IPS-18a (cell line): ENCODE results near the gene TPK1.
"Not testable (repeated sequence)": the region's sequence is repeated elsewhere in the genome, so short reads cannot be mapped to it uniquely, and the experiment has no call there.

Experiments
- H3K27ac ChIP-seq: one replicate; pipeline ENCODE4 v1.5.1; 2013; ENCODE audit warnings: low read length
- H3K27me3 ChIP-seq: one replicate; pipeline ENCODE4 v1.6.1; 2013; ENCODE audit warnings: mild to moderate bottlenecking, low read length; ENCODE audit not compliant: control insufficient read depth, insufficient read depth
- H3K36me3 ChIP-seq: one replicate; pipeline ENCODE4 v1.6.1; 2013; ENCODE audit warnings: low read depth, low read length; ENCODE audit not compliant: control insufficient read depth
- H3K4me1 ChIP-seq: one replicate; pipeline ENCODE4 v1.6.1; 2013; ENCODE audit warnings: low read depth, low read length; ENCODE audit not compliant: control insufficient read depth
- H3K4me3 ChIP-seq: one replicate; pipeline ENCODE4 v1.5.1; 2013; ENCODE audit warnings: low read length
- H3K9ac ChIP-seq: one replicate; pipeline ENCODE4 v1.6.1; 2013; ENCODE audit warnings: mild to moderate bottlenecking, low read length, moderate library complexity
- H3K9me3 ChIP-seq: one replicate; pipeline ENCODE4 v1.6.1; 2013; ENCODE audit warnings: low read depth, low read length; ENCODE audit not compliant: control insufficient read depth

Gene TPK1

GRCh38 chr7:144791488-144791887 lies 44.4 kb downstream of the TPK1 start:
- Histone ChIP-seq H3K36me3 (no peaks in the 10 kb centered on the region), H3K27me3 (no peaks in the 10 kb centered on the region), H3K9ac (no peak overlapping the region), H3K4me1 (no peaks in the 10 kb centered on the region), H3K4me3 (no peak overlapping the region), H3K27ac (no peak overlapping the region), H3K9me3 (no peaks in the 10 kb centered on the region)

- Histone ChIP-seq H3K4me1 (peaks cover 13% of the 10 kb centered on the region), H3K36me3 (no peaks in the 10 kb centered on the region), H3K9ac (no peak overlapping the region)
These were observed 48.7 kb downstream of the TPK1 start for GRCh38 chr7:144787127-144787526.

GRCh38 chr7:144786522-144786921 lies 49.3 kb downstream of the TPK1 start:
- Histone ChIP-seq H3K9me3 (no peaks in the 10 kb centered on the region), H3K36me3 (no peaks in the 10 kb centered on the region), H3K4me1 (peaks cover 13% of the 10 kb centered on the region), H3K27ac (no peak overlapping the region), H3K9ac (no peak overlapping the region), H3K4me3 (no peak overlapping the region), H3K27me3 (no peaks in the 10 kb centered on the region)

More at GRCh38 chr7:144787127-144787526, 48.7 kb downstream of the TPK1 start:
- H3K4me3 ChIP-seq: no peak overlapping the region
- H3K27ac ChIP-seq: no peak overlapping the region
- no peaks in the 10 kb centered on the region for H3K27me3 ChIP-seq
- H3K9me3 ChIP-seq: no peaks in the 10 kb centered on the region

GRCh38 chr7:144786079-144786478 lies 49.8 kb downstream of the TPK1 start:
- Histone ChIP-seq H3K4me3 (no peak overlapping the region), H3K27me3 (no peaks in the 10 kb centered on the region), H3K27ac (no peak overlapping the region), H3K36me3 (no peaks in the 10 kb centered on the region), H3K9me3 (no peaks in the 10 kb centered on the region), H3K4me1 (peaks cover 13% of the 10 kb centered on the region), H3K9ac (no peak overlapping the region)

- Histone ChIP-seq H3K9ac (no peak overlapping the region), H3K36me3 (no peaks in the 10 kb centered on the region), H3K27ac (no peak overlapping the region), H3K4me1 (peaks cover 13% of the 10 kb centered on the region), H3K9me3 (no peaks in the 10 kb centered on the region), H3K27me3 (no peaks in the 10 kb centered on the region), H3K4me3 (no peak overlapping the region)
These were observed 50.3 kb downstream of the TPK1 start for GRCh38 chr7:144785521-144785920.

- H3K27me3 ChIP-seq: no peaks in the 10 kb centered on the region
- no peak overlapping the region for H3K9ac ChIP-seq
- no peak overlapping the region for H3K4me3 ChIP-seq
- peaks cover 13% of the 10 kb centered on the region for H3K4me1 ChIP-seq
- H3K9me3 ChIP-seq: no peaks in the 10 kb centered on the region
- no peak overlapping the region for H3K27ac ChIP-seq
- no peaks in the 10 kb centered on the region for H3K36me3 ChIP-seq
These were observed 50.9 kb downstream of the TPK1 start for GRCh38 chr7:144784943-144785342.

- H3K9ac ChIP-seq: no peak overlapping the region
- H3K4me1 ChIP-seq: peaks cover 13% of the 10 kb centered on the region
- H3K27me3 ChIP-seq: no peaks in the 10 kb centered on the region
- H3K36me3 ChIP-seq: no peaks in the 10 kb centered on the region
- H3K9me3 ChIP-seq: no peaks in the 10 kb centered on the region
- no peak overlapping the region for H3K27ac ChIP-seq
- H3K4me3 ChIP-seq: no peak overlapping the region
These were observed 51.4 kb downstream of the TPK1 start for GRCh38 chr7:144784441-144784840.

- Histone ChIP-seq H3K27me3 (no peaks in the 10 kb centered on the region), H3K9ac (no peak overlapping the region), H3K27ac (no peak overlapping the region)
These were observed 53.0 kb downstream of the TPK1 start for GRCh38 chr7:144782883-144783282.

GRCh38 chr7:144780071-144780608 lies 55.7 kb downstream of the TPK1 start:
- no peak overlapping the region for H3K27ac ChIP-seq
- no peak overlapping the region for H3K4me3 ChIP-seq
- no peaks in the 10 kb centered on the region for H3K4me1 ChIP-seq
- H3K9ac ChIP-seq: no peak overlapping the region
- no peaks in the 10 kb centered on the region for H3K36me3 ChIP-seq
- no peaks in the 10 kb centered on the region for H3K9me3 ChIP-seq
- no peaks in the 10 kb centered on the region for H3K27me3 ChIP-seq

More at GRCh38 chr7:144782883-144783282, 53.0 kb downstream of the TPK1 start:
- Histone ChIP-seq H3K9me3 (no peaks in the 10 kb centered on the region), H3K4me1 (peaks cover 13% of the 10 kb centered on the region), H3K4me3 (no peak overlapping the region), H3K36me3 (no peaks in the 10 kb centered on the region)

- H3K27ac ChIP-seq, H3K27me3 ChIP-seq, H3K4me3 ChIP-seq, H3K9me3 ChIP-seq, H3K4me1 ChIP-seq, H3K36me3 ChIP-seq, H3K9ac ChIP-seq: not testable (repeated sequence)
These were observed 58.0 kb downstream of the TPK1 start for GRCh38 chr7:144777889-144778288.

GRCh38 chr7:144777005-144777839 lies 58.6 kb downstream of the TPK1 start:
- Histone ChIP-seq H3K27ac (no peak overlapping the region), H3K4me1 (no peaks in the 10 kb centered on the region), H3K27me3 (no peaks in the 10 kb centered on the region), H3K9me3 (no peaks in the 10 kb centered on the region), H3K36me3 (no peaks in the 10 kb centered on the region), H3K9ac (no peak overlapping the region), H3K4me3 (no peak overlapping the region)

GRCh38 chr7:144776447-144776846 lies 59.4 kb downstream of the TPK1 start:
- no peaks in the 10 kb centered on the region for H3K36me3 ChIP-seq
- H3K27ac ChIP-seq: no peak overlapping the region
- H3K9ac ChIP-seq: no peak overlapping the region
- H3K9me3 ChIP-seq: no peaks in the 10 kb centered on the region
- no peak overlapping the region for H3K4me3 ChIP-seq
- no peaks in the 10 kb centered on the region for H3K27me3 ChIP-seq
- no peaks in the 10 kb centered on the region for H3K4me1 ChIP-seq
